ENCODE results near the gene C2CD4C. TPM values are rescaled to one million over a fixed set of nuclear protein-coding genes. Genes with fewer than 3 reads are reported as not detected.
"Not testable (repeated sequence)": the region's sequence is repeated elsewhere in the genome, so short reads cannot be mapped to it uniquely, and the experiment has no call there.

C2CD4C gene
- total RNA-seq, 1 donor from 2014 or later, result 3.7 TPM

DNA sequence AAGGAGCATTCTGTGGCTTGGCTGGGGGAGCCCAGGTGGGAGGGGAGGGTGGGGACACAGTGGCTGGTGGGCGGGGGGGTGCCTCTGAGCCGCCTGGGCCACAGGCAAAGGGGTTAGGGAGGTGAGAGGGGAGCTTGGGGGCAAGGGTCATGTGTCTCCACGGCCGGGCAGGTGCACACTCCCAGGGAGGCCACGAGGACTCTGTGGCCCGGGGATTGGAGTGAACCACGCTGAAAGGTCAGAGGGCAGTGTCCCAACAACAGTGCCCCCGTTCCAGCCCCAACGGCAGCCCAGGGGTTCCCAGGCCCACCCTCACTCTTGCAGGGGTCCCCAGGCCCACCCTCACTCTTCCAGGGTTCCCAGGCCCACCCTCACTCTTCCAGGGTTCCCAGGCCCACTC is 9.6 kb downstream of the C2CD4C start:
- DNase-seq (ENCODE audit: low read depth in 2 of 2), result no peak

DNA sequence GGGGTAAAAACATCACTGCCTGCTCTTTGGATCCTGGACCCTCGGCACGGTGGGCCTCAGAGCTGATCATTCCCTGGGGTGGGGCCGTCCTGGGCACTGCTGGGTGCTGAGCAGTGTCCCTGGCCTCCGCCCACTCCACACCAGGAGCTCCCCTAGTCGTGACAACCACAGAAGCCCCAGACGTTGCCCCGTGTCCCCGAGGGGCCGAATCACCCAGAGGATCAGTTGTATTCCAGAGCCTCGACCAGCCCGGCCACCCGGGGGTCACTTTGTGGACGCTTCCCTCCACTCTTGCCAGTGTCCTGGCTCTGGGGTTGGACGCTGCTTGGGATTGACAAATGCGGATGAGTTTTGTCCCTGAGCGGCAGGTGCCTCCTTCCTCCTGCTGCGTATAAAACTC is 10.2 kb downstream of the C2CD4C start:
- no peak for DNase-seq (ENCODE audit: low read depth in 2 of 2)

DNA sequence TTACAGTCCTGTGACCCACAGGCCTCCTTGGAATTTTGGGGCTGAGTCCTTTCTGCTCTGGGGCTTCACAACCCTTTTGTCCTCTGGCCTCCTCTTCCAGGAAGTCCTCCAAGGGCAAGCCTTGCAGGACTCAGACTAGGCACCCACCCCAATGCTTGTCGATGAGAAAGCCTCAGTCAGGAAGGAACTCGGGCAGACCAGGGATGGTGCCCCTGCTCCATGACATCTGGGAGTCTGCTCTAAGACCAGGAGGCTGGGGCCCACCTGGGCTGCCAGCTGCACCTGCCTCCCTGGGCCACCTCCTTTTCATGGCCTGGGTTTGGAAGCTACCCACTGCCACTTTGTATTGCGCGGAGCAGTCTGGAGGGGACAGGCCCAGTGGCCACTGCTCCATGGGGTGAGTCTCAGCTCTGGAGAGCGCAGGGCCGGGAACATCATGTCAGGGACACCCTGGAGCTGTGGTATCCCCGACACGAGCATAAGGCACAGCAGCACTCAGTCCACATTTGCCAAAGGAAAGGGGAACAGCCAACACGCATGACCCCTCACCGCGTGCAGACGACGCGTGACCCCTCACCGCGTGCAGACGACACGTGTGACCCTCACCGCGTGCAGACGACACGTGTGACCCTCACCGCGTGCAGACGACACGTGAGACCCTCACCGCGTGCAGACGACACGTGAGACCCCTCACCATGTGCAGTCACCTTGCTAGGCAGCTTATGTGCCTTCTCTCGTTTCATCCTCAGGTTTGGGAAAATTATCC is 10.8 kb downstream of the C2CD4C start:
- DNase-seq (ENCODE audit: low read depth in 2 of 2), result no peak

DNA sequence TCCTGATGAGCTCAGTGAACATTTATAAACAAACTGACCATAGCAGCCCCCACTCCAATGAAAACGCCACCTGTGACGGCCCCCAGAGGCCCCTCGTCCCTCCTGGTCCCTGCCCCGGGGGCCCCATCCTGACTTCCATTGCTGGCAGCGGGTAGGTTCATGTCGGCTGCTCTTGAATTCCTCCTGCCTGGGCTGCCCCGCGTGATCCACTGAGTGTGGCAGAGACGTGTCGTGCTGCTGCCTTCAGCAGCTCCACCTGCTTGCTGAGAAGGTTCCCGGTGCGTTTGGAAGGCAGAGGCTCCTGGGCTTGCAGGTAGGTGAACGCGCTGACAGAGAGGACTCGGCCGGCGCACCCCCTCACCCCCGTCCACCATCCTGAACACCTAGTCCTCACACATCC is 11.6 kb downstream of the C2CD4C start:
- no peak for DNase-seq (ENCODE audit: low read depth in 2 of 2)

DNA sequence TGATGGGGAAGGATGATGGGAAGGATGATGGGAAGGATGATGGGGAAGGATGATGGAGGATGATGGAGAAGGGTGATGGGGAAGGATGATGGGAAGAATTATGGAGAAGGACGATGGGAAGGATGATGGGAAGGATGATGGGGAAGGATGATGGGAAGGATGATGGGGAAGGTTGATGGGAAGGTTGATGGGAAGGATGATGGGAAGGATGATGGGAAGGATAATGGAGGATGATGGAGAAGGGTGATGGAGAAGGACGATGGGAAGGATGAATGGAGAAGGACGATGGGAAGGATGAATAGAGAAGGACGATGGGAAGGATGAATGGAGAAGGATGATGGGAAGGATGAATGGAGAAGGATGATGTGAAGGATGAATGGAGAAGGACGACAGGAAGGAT is 13.5 kb downstream of the C2CD4C start:
- no peak for DNase-seq (ENCODE audit: low read depth in 2 of 2)

DNA sequence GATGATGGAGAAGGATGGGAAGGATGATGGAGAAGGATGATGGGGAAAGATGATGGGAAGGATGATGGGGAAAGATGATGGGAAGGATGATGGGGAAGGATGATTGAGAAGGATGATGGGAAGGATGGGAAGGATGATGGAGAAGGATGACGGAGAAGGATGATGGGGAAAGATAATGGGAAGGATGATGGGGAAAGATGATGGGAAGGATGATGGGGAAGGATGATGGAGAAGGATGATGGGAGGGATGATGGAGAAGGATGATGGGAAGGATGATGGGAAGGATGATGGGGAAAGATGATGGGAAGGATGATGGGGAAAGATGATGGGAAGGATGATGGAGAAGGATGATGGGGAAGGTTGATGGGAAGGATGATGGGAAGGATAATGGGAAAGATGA is 14.1 kb downstream of the C2CD4C start:
- not testable (repeated sequence) for DNase-seq (ENCODE audit: low read depth in 2 of 2)

DNA sequence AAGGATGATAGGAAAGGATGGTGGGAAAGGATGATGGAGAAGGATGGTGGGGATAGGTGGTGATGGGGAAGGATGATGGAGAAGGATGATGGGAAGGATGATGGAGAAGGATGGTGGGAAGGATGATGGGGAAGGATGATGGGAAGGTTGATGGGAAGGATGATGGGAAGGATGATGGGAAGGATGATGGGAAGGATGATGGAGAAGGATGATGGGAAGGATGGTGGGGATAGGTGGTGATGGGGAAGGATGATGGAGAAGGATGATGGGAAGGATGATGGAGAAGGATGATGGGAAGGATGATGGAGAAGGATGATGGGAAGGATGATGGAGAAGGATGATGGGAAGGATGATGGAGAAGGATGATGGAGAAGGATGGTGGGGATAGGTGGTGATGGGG is 15.4 kb downstream of the C2CD4C start:
- DNase-seq (ENCODE audit: low read depth in 2 of 2), result not testable (repeated sequence)

DNA sequence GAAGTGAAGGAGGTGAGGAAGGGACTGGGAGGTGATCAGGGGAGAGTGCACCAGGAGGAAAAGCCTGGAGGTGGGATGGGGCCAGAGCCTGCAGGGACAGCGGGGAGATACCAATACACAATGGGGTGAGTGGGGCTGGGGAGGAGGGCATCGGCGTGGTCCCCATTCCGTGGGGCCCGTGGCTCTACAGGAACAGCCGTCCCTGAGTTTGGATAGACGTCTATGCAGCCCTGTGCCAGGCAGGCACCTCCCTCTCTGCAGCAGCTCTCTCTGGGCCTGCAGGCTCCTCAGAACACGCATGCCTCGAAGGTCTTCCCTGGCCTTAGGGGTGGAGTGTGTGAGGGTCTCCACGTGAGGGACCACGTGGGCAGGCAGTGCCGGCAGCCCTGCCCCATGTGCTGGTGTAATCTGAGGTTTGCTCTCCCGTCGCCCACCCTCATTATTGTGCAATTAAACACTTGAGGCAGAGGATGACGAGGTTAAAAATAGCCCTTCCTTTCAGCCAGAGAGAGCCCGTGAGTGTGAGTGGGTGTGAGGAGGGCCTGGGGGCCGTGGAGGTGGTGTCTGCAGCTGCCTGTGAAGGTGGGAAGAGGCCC is 16.5 kb downstream of the C2CD4C start:
- DNase-seq (ENCODE audit: low read depth in 2 of 2), result no peak

DNA sequence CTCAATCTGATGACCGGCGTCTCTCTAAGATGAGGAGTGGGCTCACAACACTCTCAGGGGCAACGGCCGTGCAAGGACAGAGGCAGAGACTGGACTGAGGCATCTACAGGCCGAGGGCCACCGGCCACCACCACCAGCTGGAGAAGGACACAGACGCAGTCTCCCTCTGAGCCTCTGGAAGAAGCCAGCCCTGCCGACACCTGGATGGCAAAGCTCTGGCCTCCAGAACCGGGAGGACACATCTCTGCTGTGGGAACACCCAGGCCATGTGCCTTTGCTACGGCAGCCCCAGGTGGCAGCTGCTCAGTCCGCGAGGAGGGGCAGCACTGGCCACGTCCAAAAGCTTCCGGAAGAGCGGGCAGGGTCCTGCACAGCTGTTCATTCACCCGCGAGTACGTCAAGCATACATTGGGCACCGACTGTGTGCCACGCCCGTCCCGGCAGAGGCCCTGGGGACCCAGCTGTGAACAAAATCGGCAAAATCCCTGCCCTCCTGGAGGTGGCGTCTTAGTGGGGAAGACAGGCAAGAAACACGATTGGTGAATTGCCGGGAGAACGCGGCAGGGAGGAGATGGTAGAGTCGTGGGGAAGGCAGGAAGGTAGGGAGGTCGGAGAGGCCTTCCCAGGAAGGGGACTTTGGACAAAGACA is 17.1 kb downstream of the C2CD4C start:
- DNase-seq (ENCODE audit: low read depth in 2 of 2), result no peak

DNA sequence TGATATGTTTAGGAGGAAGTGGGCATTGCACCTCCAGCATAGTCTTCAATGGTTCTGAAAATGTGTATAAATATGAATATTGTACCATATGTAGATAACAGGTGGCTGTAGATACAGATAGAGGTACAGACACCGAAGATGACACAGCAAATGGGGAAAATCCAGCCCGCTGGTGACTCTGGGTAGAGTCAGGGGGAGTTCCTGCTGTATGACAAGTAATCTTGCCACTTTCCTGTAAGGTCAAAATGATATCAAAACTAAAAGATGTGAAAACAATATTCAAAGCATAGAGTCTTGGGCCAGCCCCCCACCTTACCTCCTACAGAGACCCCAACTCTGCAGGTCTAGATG is 17.8 kb downstream of the C2CD4C start:
- no peak for DNase-seq (ENCODE audit: low read depth in 2 of 2)

DNA sequence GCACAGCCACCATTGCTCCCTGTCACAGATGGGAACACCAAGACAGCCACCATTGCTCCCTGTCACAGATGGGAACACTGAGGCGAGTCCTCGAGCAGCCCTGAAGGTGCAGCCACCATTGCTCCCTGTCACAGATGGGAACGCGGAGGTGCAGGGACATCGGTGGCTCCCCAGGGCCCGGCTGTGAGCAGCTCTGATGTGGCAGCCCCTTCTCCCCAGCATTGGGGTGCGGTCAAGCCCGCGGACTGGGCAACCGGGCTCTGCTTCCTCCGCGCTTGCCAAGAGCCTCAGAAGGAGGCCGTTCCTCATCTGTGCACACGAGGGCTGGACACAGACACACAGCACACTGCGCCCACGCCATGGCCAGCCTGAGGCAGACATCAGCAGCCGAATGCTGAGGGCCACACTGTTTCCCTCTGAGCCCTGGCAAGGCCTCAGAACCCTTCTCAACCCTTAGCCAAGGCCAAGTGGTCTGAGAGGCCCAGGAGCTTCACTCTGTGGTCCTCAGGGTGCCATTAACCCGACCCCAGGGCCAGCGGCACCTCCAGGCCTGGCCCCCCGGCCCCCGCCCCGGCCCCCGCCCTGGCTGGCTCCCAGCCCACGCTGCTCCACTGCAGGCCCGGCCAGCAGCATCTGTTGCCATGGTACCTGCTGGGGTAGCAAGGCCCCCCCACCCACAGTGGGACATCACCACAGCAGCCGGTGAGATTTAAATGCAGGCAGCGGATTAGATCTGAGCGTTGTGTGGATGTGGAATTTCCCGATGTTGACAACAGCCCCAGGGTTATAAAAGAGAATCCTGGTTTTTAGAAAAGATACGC is 18.4 kb downstream of the C2CD4C start:
- no peak for DNase-seq (ENCODE audit: low read depth in 2 of 2)

DNA sequence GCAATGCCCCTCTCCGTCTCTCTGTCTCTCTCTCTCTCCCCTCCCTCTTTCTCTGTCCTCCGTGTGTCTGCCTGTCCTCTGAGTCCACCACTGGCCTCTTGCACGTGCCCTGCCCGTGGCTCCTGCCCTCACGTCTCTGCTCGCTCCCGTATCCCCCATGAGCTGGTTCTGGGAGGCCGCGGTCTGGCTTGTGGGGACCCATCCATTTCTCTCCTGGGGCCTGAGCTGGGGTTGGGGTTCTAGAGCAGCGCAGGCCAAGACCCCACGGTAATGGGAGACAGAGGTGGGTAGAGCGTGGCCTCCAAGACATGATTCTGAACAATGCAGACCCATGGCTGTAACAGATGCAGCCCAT is 19.0 kb downstream of the C2CD4C start:
- no peak for DNase-seq (ENCODE audit: low read depth in 2 of 2)

DNA sequence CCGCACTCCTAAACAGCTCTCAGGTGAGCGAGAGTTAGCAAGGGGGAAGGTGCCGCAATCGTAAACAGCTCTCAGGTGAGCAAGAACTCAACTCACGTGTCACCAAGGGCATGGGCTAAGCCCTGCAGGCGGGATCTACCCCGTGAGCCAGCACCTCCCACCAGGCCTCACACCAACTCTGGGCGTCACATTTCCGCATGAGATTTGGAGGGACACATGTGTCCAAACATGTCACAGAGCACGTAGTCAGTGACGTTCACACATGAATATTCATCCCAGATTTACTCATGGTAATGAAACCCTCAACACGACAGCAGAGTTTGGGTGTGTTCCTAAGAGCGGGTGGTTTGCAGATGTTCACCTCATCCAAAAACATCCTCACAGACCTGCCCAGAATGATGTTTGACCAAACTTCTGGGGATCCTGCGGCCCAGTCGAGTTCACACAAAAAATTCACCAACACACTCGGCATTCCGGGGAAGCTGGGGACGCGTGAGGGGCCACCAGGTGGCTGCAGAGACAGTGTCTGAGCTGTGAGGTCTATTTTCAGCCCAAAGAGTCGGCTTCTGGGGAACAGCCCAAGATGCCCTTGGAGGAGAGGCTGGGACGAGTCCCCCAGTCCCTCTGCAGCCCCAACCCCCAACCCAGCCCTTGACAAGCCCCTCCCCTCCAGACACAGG is 19.6 kb downstream of the C2CD4C start:
- no peak for DNase-seq (ENCODE audit: low read depth in 2 of 2)

DNA sequence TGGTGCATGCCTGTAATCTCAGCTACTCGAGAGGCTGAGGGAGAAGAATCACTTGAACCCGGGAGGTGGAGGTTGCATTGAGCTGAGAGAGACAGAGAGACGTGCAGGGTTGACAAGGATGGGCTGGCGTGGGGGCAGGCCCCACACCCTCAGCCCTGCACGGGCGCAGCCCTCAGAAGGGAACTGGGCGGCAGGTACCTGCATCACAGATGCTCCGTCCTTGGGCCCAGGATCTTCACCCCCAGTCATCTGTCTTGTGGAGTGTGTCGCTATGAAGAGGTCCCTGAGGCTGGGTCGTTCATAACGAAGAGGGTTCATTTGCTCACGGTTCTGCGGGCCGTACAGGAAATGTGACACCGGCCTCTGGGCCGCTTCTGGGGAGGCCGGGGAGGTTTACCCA is 20.3 kb downstream of the C2CD4C start:
- no peak for DNase-seq (ENCODE audit: low read depth in 2 of 2)

DNA sequence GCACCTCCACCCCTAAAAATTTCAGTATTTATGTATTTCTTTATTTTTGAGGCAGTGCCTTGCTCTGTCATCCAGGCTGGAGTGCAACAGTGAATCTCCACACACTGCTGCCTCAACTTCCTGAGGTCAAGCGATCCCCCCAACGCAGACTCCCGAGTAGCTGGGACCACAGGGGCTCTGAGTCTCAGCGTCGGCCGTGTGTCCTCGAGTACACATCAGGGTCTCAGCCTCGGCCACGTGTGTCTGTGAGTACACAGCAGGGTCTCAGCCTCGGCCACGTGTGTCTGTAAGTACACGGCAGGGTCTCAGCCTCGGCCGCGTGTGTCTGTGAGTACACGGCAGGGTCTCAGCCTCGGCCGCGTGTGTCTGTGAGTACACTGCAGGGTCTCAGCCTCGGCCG is 21.2 kb downstream of the C2CD4C start:
- no peak for DNase-seq (ENCODE audit: low read depth in 2 of 2)

DNA sequence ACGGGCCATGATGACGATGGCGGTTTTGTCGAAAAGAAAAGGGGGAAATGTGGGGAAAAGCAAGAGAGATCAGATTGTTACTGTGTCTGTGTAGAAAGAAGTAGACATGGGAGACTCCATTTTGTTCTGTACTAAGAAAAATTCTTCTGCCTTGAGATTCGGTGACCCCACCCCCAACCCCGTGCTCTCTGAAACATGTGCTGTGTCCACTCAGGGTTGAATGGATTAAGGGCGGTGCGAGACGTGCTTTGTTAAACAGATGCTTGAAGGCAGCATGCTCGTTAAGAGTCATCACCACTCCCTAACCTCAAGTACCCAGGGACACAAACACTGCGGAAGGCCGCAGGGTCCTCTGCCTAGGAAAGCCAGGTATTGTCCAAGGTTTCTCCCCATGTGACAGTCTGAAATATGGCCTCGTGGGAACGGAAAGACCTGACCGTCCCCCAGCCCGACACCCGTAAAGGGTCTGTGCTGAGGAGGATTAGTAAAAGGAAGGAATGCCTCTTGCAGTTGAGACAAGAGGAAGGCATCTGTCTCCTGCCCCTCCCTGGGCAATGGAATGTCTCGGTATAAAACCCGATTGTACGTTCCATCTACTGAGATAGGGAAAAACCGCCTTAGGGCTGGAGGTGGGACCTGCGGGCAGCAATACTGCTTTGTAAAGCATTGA is 22.2 kb downstream of the C2CD4C start:
- DNase-seq (ENCODE audit: low read depth in 2 of 2), result not testable (repeated sequence)

DNA sequence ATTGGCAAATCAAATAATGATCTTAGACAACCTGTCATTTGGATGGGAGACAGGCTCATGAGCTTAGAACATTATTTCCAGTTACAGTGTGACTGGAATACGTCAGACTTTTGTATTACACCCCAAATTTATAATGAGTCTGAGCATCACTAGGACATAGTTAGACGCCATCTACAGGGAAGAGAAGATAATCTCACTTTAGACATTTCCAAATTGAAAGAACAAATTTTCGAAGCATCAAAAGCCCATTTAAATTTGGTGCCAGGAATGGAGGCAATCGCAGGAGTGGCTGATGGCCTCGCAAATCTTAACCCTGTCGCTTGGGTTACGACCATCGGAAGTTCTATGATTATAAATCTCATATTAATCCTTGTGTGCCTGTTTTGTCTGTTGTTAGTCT is 22.8 kb downstream of the C2CD4C start:
- DNase-seq (ENCODE audit: low read depth in 2 of 2), result not testable (repeated sequence)

DNA sequence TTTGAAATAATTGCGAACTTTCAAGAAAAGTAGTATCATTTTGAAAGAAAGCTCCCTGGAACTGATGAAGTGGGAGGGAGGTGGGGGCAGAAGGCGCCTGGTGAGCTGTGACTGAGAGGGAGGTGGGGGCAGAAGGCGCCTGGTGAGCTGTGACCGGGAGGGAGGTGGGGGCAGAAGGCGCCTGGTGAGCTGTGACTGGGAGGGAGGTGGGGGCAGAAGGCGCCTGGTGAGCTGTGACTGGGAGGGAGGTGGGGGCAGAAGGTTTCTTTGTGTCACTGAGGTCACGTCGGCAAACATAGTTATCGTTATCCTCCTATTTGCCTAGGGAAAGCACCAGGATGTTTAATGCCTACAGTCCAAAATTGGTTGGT is 24.2 kb downstream of the C2CD4C start:
- DNase-seq (ENCODE audit: low read depth in 2 of 2), result no peak

DNA sequence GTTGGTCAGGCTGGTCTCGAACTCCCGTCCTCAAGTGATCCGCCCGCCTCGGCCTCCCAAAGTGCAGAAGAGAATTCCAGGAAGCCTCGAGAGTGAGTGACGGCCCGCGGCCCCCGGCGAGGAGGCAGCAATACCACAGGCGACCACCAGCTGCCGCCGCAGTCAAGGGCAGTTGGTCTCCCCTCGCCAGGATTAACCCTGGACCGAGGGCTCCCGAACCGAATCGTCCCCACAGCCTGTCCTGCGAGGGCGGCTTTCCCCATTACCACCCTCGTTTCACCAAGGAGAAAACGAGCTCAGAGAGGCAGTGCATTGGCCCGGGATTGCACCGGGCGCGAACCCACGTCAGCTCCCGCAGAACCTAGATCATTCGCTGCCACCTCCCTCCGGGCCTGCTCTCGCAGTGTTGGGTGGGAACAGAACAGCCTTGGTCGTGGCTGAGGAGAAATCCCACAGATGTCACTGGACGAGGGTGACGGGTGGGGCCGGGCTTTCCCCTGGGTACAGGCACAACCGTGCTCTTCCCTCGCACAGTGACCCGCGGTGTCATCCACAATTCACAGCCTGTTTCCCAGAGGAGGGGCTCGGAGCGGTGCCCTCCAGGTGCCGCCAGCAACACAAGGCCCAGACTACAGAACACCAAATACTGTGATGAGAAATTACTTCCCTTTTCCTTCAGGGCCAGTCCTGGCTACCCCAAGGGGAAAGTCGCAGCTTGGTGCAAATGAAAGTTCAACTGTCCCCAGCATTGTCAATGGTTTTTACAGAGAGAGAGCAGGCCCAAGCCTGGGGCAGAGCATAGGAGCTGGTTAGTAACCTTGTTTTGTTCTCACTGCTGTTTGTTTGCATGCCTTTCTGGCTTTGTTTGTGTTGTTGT is 24.8 kb downstream of the C2CD4C start:
- peak; percentile 14 to 45 for DNase-seq (ENCODE audit: low read depth in 2 of 2)

DNA sequence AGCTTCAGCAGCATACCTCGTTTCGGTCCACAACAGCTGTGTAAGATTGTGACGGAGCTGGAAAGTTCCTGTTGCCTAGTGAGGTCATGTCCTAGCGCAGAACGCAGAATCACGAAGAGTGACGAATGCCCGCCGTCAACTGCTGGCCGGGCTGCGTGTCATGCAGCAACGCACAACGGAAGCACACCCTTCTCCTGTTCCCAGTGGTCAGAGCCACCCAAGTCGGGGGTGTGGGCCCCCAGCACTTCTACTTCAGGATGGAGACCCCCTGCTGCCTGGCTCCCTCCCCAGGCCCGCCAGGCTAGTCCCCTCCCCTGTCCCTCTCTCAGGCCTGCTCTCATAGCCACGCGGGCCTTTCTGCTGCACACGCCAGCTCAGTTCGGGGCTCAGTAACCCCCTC is 25.9 kb downstream of the C2CD4C start:
- no peak for DNase-seq (ENCODE audit: low read depth in 2 of 2)

Measured in dermis microvascular lymphatic vessel endothelial cell (primary cell).